GM21576 (cell line): ENCODE results near the gene CKS2.

Source experiments
- ATAC-seq: cut with Tn5 transposase; IDR thresholded peaks from one replicate; pipeline ENCODE4 v1.9.1; 2021; ENCODE audit warnings: mild to moderate bottlenecking, moderate library complexity; ENCODE audit not compliant: unreplicated experiment

Gene CKS2

DNA sequence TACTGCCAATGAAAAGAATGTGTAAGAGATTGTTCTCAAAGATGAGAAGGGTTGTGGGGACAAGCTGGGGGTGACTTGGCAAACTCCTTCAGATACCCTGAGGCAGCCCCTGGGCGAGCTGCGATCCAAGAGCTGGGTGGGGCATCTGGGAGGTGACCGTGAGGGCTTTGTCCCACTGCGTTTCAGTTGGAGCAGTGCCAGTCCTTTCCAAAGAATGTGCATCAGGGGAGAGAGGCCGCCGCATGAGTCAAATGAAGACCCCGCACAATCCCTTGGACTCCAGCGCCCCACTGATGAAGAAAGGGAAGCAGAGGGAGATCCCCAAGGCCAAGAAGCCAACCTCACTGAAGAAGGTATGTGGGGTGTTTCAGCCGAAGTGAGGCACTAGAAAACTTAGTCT, 35.7 kb downstream of the CKS2 start:
- ATAC-seq: no peak

DNA sequence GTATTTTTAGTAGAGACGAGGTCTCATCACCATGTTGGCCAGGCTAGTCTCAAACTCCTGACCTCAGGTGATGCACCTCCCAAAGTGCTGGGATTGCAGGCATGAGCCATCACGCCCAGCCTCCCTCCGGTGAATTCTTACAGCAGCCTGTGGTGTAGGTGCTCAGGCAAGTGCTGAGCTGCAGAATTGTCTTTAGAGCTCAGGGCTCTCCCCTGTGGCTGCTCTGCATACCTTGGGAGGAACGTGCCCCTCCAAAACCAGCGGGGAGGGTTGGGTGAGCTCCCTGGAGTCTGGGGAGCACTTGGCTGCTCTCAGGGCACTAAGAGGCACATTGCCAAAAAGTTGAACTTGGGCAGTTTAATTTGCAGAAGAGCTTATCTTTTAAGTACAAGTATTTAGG, 36.7 kb downstream of the CKS2 start:
- no peak for ATAC-seq

DNA sequence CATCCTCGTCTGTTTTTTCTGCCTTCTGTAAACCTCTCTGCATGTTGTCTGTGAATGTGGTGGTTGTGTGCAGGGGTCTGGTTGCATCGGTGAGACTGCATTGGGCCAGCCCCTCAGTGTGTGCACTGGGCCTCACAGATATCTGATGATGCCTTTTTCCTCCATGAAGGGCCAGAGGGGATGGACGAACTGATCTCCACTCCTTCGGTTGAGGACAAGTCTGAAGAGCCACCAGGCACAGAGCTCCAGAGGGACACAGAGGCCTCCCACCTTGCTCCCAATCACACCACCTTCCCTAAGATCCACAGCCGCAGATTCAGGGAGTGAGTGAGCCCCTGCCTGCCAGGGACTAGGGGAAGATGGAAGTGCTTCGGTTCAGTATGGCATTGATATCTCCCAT, 38.6 kb downstream of the CKS2 start:
- no peak for ATAC-seq

DNA sequence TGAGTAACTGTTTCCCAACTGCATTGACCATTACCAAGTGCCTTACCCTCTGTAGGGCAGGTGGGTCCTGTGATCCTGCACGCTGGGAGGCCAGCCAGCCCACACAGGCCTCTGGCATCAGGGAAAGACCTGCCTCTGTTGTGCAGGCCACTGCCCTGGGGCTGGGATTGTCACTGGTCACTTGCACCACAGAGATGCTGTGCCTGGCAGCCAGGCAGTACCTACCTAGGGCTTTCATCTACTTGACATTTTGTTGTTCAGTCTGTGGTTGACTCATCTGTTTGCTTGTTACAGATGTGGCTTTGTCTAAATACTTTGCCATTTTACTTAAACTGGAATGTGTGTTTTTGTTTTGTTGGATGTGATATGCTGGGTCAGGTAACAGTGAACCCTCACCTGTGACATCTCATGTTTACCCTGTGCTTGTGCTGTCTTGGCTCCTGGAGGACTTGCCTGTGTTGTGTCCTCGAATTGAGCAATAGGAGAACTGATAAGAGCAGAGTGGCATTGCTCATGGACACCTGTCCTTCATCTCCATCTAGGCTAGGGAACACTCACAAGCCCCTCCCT, 40.1 kb downstream of the CKS2 start:
- ATAC-seq: no peak

- no peak for ATAC-seq
Measured at GRCh38 chr9:89351584-89352300, 40.7 kb downstream of the CKS2 start.

DNA sequence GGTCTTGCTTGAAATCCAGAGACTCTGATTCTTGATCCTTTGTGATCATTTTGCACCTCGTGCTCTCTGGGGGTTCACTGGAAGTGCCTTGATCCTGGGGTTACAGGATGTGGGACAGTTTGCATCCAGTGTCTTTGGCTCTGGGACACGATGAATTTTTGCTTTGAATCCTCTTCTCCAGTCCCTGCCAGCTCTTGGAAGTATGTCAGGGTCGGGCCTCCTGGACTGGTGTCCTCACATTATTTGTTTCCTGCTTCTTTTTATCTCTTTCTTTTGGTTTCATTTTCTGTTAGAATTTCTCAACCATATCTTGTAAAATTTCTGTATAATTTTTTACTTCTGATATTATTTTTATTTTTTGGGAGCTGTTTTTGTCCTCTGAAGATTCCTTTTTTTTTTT, 41.5 kb downstream of the CKS2 start:
- no peak for ATAC-seq

- ATAC-seq: no peak
Measured at GRCh38 chr9:89352874-89353649, 42.1 kb downstream of the CKS2 start.

- ATAC-seq: no peak
Measured at GRCh38 chr9:89353989-89354388, 43.0 kb downstream of the CKS2 start.

DNA sequence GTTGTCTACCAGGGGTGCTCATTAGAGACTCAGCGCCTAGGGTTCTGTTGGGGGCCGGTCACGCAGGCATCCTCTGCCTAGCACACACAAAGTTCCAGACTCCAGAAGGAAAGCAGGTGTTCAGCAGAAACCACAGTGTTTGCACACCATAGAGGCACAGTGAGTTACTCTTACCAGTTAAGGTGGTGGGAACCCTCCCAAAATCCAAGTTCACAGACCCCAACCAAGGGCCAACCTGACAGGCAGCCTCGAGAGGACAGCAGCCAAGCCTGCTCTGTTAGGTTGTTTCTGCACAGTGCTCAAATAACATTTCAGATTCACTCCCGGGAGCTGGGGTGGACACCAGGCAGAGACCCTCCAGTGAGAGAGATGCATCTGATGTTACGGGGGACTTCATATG, 43.5 kb downstream of the CKS2 start:
- ATAC-seq: no peak

- ATAC-seq: no peak
Measured at GRCh38 chr9:89356782-89357181, 45.8 kb downstream of the CKS2 start.

- no peak for ATAC-seq
Measured at GRCh38 chr9:89357331-89358197, 46.6 kb downstream of the CKS2 start.

GRCh38 chr9:89358376-89358916, 47.5 kb downstream of the CKS2 start:
- no peak for ATAC-seq

DNA sequence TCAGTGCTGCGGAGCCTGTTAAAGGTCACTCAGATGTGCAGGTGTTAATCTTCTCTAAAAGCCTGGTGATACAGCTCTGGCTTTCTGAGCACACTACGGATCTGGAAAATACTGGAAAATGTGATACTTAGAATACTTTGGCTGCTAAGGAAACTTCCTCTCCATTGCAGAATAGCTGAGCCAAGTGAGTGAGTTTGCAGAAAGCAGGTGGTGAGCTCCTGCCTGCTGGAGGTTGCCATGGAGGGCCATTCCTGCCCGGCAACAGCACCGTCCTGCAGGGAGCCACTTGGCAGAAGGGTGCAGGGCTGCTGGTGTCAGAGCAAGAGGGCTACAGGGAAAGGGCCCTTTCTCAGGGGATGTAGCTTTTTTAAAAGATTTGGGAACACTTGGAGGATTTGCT, 48.0 kb downstream of the CKS2 start:
- no peak for ATAC-seq

DNA sequence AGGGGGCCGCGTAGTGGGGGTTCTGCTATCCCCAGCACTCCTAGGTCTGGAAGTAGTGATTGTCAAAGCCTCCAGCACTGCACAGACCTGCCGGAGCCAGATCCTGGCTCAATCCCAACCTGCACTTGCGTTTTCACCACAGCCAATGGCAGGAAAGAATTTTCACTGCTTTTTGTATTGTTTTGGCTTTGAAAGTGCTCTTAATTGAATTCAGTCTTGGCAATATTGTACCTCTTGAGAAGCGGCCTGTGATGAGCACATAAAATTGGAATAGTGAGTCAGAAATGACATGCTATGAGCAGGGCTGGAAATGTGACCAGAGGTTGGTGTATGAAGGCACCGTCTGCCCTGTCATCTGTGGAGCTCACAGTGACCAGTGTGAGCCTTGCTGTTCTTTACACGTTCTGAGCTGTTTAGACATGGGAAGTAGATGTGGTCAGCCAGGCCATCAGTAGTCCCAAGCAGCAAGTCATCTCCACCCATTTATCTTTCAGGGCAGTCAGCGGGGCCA, 48.8 kb downstream of the CKS2 start:
- no peak for ATAC-seq

DNA sequence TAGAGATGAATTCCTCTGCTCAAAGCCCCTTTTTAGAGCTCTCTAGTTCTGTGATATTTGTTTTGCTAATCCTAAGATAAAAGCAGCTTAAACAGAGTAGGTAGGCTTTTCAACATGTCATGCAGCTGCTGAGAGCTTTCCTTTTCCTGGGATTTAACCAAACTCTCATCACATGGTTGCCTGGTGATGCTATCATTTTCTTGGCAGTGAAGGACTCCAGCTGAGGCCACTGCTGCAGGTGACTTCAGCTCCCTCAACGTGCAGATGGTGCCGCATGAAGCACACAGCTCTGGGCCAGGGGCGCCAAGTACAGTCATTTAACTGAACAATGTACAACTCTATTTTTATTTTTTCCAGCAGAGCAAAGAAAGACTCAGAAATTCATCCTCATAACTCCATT, 49.5 kb downstream of the CKS2 start:
- no peak for ATAC-seq

DNA sequence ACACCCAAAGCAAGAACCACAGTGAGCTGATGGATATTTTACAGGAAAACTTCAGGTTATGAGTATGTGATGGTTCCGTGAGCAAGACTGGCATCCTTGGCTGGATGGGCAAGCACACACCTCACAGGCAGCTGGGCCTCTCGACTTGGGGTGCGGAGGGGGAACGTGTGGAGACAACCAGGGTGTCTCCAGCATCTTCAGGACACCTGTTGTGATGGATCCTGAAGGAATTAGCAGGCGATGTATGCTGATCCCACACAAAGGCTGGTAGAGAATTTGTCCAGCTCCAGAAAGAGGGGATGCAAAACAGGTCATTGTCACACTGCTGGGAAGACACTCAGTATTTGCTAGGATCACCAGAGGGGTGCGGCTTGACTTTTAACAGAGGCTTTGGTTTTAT, 50.0 kb downstream of the CKS2 start:
- ATAC-seq: no peak

- no peak for ATAC-seq
Measured at GRCh38 chr9:89361816-89362646, 51.0 kb downstream of the CKS2 start.

GRCh38 chr9:89362647-89363310, 51.8 kb downstream of the CKS2 start:
- no peak for ATAC-seq

DNA sequence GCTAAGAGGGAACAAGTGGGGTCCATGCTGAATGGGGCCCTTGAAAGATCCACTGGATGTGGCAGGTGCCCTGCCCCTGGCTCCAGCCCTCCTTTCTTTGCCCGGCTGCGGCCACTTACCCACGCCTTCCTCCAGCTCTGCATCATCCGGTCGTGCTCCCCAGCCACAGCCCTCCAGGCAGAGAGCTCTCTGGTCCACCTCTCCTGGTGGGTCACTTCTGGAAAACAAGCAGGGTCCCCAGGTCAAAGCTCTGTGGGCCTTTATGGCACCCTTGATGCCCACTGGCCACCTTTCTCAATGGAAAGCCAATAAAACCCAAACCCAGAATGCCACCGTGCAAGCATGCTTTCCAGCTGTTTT, 52.3 kb downstream of the CKS2 start:
- ATAC-seq: no peak
